ENCODE data around the gene RGS3. TPM values are rescaled to one million over a fixed set of nuclear protein-coding genes. Genes with fewer than 3 reads are reported as not detected.

RGS3 gene
- polyA plus RNA-seq, 1 experiment, result 41.0 TPM

Other genes with a start within 250 kb of the RGS3 start
- gene FKBP15, start 242.4 kb upstream of the RGS3 start, polyA plus RNA-seq (2011; rRNA removed), result 27.8 and 28.5 TPM in 2 replicates
- 34.6 and 38.4 TPM in 2 replicates for gene SLC31A1, start 242.2 kb upstream of the RGS3 start, polyA plus RNA-seq (2011; rRNA removed)
- 38.0 and 52.6 TPM in 2 replicates for gene CDC26, start 188.2 kb upstream of the RGS3 start, polyA plus RNA-seq (2011; rRNA removed)
- 20.1 and 20.9 TPM in 2 replicates for gene PRPF4, start 188.1 kb upstream of the RGS3 start, polyA plus RNA-seq (2011; rRNA removed)
- not detected in 2 replicates for gene RNF183, start 160.4 kb upstream of the RGS3 start, polyA plus RNA-seq (2011; rRNA removed)
- 0.97 and 1.5 TPM in 2 replicates for gene WDR31, start 123.5 kb upstream of the RGS3 start, polyA plus RNA-seq (2011; rRNA removed)
- gene BSPRY, start 114.2 kb upstream of the RGS3 start, polyA plus RNA-seq (2011; rRNA removed), result not detected in 2 replicates
- 7.2 and 7.4 TPM in 2 replicates for gene HDHD3, start 86.7 kb upstream of the RGS3 start, polyA plus RNA-seq (2011; rRNA removed)
- gene ALAD, start 62.4 kb upstream of the RGS3 start, polyA plus RNA-seq (2011; rRNA removed), result 11.8 and 15.9 TPM in 2 replicates
- gene POLE3, start 53.1 kb upstream of the RGS3 start, polyA plus RNA-seq (2011; rRNA removed), result 36.4 and 45.3 TPM in 2 replicates
- gene C9orf43, start 53.0 kb upstream of the RGS3 start, polyA plus RNA-seq (2011; rRNA removed), result 0.50 and 0.56 TPM in 2 replicates